Activated CD4-positive, alpha-beta memory T cell treated with anti-CD3 and anti-CD28 coated beads, Interleukin-2, amount 10 ng/mL, durations not matched to agents 7 days and 5 days (primary cell): Measurements from ENCODE around the gene PPP2R1A. TPM values are rescaled to one million over a fixed set of nuclear protein-coding genes. Genes with fewer than 3 reads are reported as not detected.

Experiments
- CTCF ChIA-PET: fragments of 350-600 bp; sonication (Branson Sonifier 250); formaldehyde crosslinking; loops from one replicate; lab custom pipeline; 2021; ENCODE audit warnings: antibody characterized with exemption, inconsistent platforms; lab: Charles Lee
- POLR2A ChIA-PET: fragments of 350-600 bp; sonication (Branson Sonifier 250); formaldehyde crosslinking; loops from one replicate; lab custom pipeline; 2021; ENCODE audit warnings: antibody characterized with exemption; lab: Charles Lee
- DNase-seq: peaks from one replicate; pipeline ENCODE4 v3.0.0-alpha.2; 2020
- H3K27ac Mint-ChIP-seq: one replicate; pipeline ENCODE4 v1.8.0; 2021; ENCODE audit warnings: mild to moderate bottlenecking, mixed read lengths
- H3K27me3 Mint-ChIP-seq: one replicate; pipeline ENCODE4 v1.8.0; 2021; ENCODE audit warnings: mixed read lengths
- H3K36me3 Mint-ChIP-seq: one replicate; pipeline ENCODE4 v1.8.0; 2021; ENCODE audit warnings: low read depth, mixed read lengths
- H3K4me1 Mint-ChIP-seq: one replicate; pipeline ENCODE4 v1.8.0; 2021; ENCODE audit warnings: mixed read lengths
- H3K4me3 Mint-ChIP-seq: one replicate; pipeline ENCODE4 v1.8.0; 2021; ENCODE audit warnings: mild to moderate bottlenecking, mixed read lengths
- H3K9me3 Mint-ChIP-seq: one replicate; pipeline ENCODE4 v1.8.0; 2021; ENCODE audit warnings: mixed read lengths
- total RNA-seq, 2 experiments: library from RNA; stranded (reverse); gene quantifications; one replicate each; pipeline ENCODE4 v1.2.3, GENCODE V29; 2021

PPP2R1A gene
- total RNA-seq, 2 experiments from 2014 or later = 203 to 209 TPM

DNA sequence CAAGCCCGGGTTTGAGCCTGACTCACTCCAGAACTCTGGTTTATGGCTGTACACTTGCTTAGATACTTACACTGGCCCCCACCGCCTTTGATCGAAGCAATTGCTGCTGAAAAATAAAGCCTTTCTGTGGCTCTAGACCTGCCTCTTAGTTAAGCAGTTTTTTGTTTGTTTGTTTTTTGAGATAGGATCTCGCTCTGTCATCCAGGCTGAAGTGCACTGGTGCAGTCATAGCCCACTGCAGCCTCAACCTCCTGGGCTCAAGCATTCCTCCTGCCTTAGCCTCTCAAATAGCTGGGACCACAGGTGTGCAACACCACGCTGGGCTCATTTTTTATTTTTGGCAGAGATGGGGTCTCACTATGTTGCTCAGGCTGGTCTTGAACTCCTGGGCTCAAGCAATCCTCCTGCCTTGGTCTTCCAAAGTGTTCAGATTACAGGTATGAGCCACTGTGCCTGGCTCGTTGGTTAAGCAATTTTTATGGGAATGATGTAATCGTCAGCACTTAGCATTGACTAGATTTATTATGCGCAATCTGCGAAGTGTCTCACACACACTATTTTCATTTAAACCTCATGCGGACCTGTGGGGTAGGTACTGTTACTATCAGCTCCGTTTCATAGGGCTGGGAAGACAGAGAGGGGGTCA, 22.2 kb downstream of the PPP2R1A start:
- POLR2A ChIA-PET = no interaction called here

DNA sequence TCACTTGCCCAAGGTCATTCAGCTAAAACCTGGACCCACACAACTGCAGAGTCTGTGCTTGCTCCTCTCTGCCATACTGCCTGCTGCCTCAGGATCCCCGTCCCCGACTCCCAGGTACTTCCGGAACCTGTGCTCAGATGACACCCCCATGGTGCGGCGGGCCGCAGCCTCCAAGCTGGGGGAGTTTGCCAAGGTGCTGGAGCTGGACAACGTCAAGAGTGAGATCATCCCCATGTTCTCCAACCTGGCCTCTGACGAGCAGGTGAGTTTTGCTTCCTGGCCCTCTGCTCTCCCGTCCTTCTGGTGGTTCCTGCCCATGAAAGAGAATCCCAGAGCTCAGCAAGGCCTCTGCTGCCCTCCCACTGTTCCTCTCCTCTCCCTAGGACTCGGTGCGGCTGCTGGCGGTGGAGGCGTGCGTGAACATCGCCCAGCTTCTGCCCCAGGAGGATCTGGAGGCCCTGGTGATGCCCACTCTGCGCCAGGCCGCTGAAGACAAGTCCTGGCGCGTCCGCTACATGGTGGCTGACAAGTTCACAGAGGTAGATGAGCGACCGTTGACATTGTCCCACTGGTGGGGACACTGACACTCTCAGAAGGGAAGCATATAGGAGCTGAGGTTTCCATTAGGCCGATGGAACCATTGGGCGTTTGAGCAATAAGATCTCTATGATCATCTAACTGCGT, 22.9 kb downstream of the PPP2R1A start:
- peaks cover 81% of the 10 kb centered on the region for H3K36me3 Mint-ChIP-seq
- no peaks in the 10 kb centered on the region for H3K9me3 Mint-ChIP-seq
- ChIA-PET POLR2A (interaction anchor here (0.6 kb wide), 1 partner anchor 23 kb away, joined by 3 read pairs; no protein-coding TSS in a partner anchor), CTCF (interaction anchor here (1.1 kb wide), 1 partner anchor 24 kb away, joined by 5 read pairs; no protein-coding TSS in a partner anchor)
- no peak overlapping the region for H3K27ac Mint-ChIP-seq
- DNase-seq = no peak
- H3K4me1 Mint-ChIP-seq = no peaks in the 10 kb centered on the region
- H3K4me3 Mint-ChIP-seq = no peak overlapping the region
- H3K27me3 Mint-ChIP-seq = no peaks in the 10 kb centered on the region

More for the DNA sequence above, 22.2 kb downstream of the PPP2R1A start:
- CTCF ChIA-PET = interaction anchor here (1.1 kb wide), 1 partner anchor 23 kb away, joined by 5 read pairs; no protein-coding TSS in a partner anchor
- no peak for DNase-seq
- H3K4me3 Mint-ChIP-seq = no peak overlapping the region
- no peaks in the 10 kb centered on the region for H3K4me1 Mint-ChIP-seq
- no peak overlapping the region for H3K27ac Mint-ChIP-seq
- no peaks in the 10 kb centered on the region for H3K9me3 Mint-ChIP-seq
- H3K36me3 Mint-ChIP-seq = peaks cover 80% of the 10 kb centered on the region
- no peaks in the 10 kb centered on the region for H3K27me3 Mint-ChIP-seq

DNA sequence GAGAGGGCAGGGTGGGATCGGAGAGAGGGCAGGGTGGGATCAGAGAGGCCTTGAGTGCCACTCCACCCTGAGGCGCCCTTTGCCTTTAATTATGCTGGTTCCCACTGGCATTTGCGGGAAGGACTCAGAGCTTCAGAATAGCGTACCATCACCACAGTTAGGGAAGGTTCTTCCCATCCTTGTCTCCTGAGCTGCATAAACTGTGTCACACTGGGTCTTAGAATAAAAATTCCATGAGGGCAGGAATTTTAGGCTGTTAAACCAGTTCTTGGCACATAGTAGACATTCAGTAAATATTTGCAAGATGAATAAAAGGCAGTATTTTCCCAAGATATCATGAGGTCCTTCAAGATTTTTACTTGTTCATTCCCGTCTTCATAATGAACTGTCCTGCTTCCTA, 24.4 kb downstream of the PPP2R1A start:
- POLR2A ChIA-PET = no interaction called here
- Mint-ChIP-seq H3K4me3 (no peak overlapping the region), H3K27ac (no peak overlapping the region), H3K36me3 (peaks cover 84% of the 10 kb centered on the region), H3K9me3 (no peaks in the 10 kb centered on the region), H3K4me1 (no peaks in the 10 kb centered on the region), H3K27me3 (no peaks in the 10 kb centered on the region)
- CTCF ChIA-PET = no interaction called here
- no peak for DNase-seq

DNA sequence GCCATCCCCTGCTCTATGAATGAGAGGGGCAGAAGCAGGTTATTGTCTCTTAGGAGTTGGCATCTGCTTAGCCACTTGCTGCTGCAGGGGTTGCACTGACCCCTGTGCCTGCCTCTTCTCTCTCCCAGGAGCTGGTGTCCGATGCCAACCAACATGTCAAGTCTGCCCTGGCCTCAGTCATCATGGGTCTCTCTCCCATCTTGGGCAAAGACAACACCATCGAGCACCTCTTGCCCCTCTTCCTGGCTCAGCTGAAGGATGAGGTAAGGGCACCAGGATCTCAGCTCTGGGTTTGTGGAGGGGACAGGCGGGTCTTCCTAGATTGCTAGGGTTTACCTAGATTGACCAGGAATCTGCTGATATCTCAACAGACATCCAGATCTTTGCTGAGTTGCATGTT, 26.5 kb downstream of the PPP2R1A start:
- no peak overlapping the region for H3K27ac Mint-ChIP-seq
- no peaks in the 10 kb centered on the region for H3K27me3 Mint-ChIP-seq
- peaks cover 88% of the 10 kb centered on the region for H3K36me3 Mint-ChIP-seq
- no peak for DNase-seq
- H3K4me1 Mint-ChIP-seq = no peaks in the 10 kb centered on the region
- no peaks in the 10 kb centered on the region for H3K9me3 Mint-ChIP-seq
- POLR2A ChIA-PET = no interaction called here
- no peak overlapping the region for H3K4me3 Mint-ChIP-seq
- CTCF ChIA-PET = no interaction called here

DNA sequence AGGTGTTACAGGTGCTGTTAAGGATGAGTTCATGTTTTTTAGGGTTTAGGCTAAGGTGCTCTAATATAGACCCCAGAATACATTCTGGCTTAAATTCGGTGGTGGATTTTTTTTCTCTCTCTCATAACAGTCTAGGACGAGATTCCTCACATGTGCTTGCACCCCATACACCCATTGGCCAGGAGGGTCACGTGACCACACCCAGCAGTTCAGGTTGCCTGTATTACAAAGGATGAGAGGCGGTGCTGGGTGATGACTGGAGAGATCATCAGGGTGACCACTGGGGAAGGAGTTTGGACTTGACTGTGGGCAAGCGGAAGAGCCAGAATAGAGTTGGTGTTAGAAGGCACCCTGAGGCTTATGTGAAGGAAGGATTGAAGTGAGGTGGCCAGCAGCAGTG, 27.7 kb downstream of the PPP2R1A start:
- H3K4me3 Mint-ChIP-seq = no peak overlapping the region
- H3K36me3 Mint-ChIP-seq = peaks cover 88% of the 10 kb centered on the region
- CTCF ChIA-PET = no interaction called here

DNA sequence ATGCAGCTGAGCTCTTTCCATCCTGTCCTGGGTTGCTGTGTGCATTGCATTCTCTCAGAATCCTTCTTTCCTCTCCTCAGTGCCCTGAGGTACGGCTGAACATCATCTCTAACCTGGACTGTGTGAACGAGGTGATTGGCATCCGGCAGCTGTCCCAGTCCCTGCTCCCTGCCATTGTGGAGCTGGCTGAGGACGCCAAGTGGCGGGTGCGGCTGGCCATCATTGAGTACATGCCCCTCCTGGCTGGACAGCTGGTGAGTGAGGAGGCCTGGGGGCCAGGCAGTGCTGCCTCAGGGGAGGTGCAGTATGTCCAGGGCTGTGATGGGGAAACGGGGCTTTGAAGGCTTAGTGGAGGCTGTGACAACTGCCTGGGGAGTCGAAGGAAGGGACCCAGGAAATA, 29.8 kb downstream of the PPP2R1A start:
- ChIA-PET POLR2A (no interaction called here), CTCF (interaction anchor here (1.0 kb wide), 1 partner anchor 18 kb away, joined by 3 read pairs; no protein-coding TSS in a partner anchor)
- H3K27ac Mint-ChIP-seq = no peak overlapping the region
- peaks cover 2% of the 10 kb centered on the region for H3K9me3 Mint-ChIP-seq
- H3K36me3 Mint-ChIP-seq = peaks cover 89% of the 10 kb centered on the region
- H3K27me3 Mint-ChIP-seq = no peaks in the 10 kb centered on the region
- H3K4me1 Mint-ChIP-seq = no peaks in the 10 kb centered on the region
- DNase-seq = no peak
- no peak overlapping the region for H3K4me3 Mint-ChIP-seq

More for the DNA sequence above, 27.7 kb downstream of the PPP2R1A start:
- Mint-ChIP-seq H3K9me3 (no peaks in the 10 kb centered on the region), H3K27me3 (no peaks in the 10 kb centered on the region), H3K27ac (no peak overlapping the region), H3K4me1 (no peaks in the 10 kb centered on the region)
- DNase-seq = no peak
- POLR2A ChIA-PET = no interaction called here

DNA sequence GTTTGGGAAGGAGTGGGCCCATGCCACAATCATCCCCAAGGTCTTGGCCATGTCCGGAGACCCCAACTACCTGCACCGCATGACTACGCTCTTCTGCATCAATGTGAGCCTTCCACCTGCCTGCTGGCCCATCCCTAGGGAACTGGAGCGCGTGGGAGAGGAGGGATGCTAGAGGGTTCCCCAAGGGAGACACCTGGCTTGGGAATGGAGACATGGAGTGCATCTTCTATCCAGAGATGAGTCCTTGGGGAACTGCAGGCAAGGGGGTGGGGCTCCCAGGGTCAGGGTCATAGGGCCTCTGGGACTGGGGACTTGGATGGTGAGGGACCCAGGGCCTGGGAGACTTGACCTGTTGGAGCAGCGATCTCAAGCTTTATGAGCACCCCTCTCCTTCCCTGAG, 31.2 kb downstream of the PPP2R1A start:
- peaks cover 2% of the 10 kb centered on the region for H3K9me3 Mint-ChIP-seq
- no peak overlapping the region for H3K27ac Mint-ChIP-seq
- H3K4me1 Mint-ChIP-seq = no peaks in the 10 kb centered on the region
- peaks cover 91% of the 10 kb centered on the region for H3K36me3 Mint-ChIP-seq
- H3K27me3 Mint-ChIP-seq = no peaks in the 10 kb centered on the region
- DNase-seq = no peak
- ChIA-PET POLR2A (no interaction called here), CTCF (interaction anchor here (0.6 kb wide), 1 partner anchor 811 kb away, joined by 5 read pairs; no protein-coding TSS in a partner anchor)
- H3K4me3 Mint-ChIP-seq = no peak overlapping the region

DNA sequence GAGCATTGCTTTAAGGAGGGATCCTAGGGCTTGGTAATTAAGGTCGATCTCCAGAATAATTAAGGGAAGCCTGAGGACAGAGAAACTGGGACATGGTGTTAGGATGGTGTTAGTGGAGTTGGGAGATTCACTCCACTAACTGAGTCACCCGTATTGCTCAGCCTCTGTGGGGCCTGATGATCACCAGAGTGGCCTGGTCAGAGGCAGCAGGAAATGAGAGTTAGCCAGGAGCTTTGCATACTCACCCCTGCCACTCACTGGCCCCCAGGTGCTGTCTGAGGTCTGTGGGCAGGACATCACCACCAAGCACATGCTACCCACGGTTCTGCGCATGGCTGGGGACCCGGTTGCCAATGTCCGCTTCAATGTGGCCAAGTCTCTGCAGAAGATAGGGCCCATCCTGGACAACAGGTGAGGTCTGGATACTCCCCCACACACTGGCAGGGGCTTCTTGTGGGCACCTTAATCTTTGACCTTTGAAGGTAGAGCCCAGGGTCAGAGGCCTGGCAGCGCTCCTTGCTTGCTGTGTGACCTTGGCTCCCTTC, 32.1 kb downstream of the PPP2R1A start:
- no peak for DNase-seq
- Mint-ChIP-seq H3K9me3 (peaks cover 2% of the 10 kb centered on the region), H3K27me3 (no peaks in the 10 kb centered on the region), H3K4me3 (no peak overlapping the region), H3K4me1 (peaks cover 5% of the 10 kb centered on the region), H3K27ac (no peak overlapping the region), H3K36me3 (peaks cover 94% of the 10 kb centered on the region)
- ChIA-PET POLR2A (no interaction called here), CTCF (no interaction called here)

DNA sequence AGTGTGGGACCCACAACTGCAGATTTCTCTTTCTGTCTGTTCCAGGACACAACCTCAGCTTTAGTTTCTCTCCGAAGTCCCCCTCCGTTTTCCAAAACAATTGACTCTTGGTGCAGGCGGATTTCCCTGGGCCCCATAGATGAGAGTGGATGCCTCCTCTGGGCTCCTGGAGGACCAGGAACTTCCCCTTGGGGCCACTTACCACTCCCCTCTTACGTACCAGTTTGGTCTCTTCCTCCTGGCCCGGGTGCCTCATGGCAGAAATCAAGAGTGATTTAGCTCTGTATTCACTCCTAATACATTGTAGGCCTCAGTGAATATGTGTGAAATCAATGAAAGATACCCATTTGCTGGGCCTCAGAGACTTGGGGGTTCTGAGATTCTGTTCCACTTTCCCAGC, 34.4 kb downstream of the PPP2R1A start:
- Mint-ChIP-seq H3K4me3 (no peak overlapping the region), H3K9me3 (peaks cover 9% of the 10 kb centered on the region), H3K27me3 (no peaks in the 10 kb centered on the region), H3K36me3 (peaks cover 96% of the 10 kb centered on the region), H3K27ac (no peak overlapping the region), H3K4me1 (peaks cover 12% of the 10 kb centered on the region)
- no peak for DNase-seq
- POLR2A ChIA-PET = no interaction called here
- CTCF ChIA-PET = no interaction called here

DNA sequence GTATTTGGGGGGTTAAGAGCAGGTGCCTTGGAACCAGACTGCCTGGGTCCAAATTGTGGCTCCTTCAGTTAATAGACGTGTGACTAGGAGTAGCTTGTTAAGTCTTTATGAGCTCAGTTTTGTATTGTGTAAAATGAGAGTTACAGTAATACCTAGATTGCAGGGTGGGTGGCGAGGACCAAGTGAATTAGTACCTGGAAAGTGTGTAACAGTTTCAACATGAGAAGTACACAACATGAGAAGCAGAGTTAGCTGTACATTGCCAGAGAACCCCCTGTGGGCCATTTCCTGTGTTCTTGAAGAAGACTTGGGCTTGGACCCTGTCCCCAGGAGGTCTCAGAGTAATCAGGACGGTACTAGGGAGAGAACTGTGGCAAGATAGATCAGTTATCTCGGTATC, 36.8 kb downstream of the PPP2R1A start:
- POLR2A ChIA-PET = no interaction called here
- DNase-seq = no peak

DNA sequence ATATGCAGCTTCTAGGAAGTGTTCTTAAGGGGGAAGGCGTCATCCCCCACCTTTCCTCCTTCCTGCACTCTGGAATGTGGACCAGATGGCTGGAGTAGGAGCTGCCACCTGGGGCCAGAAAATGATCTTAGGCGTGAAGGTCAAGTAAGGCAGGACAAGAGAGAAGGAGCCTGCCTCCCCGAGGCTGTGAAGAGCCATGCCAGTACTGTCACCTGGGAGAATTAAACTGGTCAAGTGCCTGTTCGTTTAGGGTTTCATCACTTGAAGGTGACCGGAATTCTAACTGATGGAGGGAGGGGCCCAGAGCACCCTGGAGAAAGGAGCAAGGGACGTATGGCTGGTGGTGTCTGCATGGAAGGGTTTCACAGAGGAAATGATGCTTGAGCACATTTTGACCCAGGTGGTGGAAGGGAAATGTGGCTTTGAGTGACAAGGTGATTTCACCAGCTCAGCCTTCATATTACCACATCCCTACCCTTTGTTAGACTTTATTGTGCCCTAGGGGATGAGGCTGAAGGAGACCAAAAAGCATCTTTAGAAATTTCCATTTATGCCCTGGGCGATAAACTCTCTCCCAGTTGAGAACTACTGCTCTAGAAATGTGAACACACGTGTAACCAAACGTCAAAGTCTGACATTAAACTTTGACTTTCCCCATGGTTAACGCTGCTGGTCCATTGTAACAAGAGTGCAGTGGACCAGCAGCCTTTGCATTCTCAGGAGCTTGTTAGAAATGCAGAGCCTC, 37.5 kb downstream of the PPP2R1A start:
- ChIA-PET CTCF (interaction anchor here (1.0 kb wide), 1 partner anchor 10 kb away, joined by 3 read pairs; no protein-coding TSS in a partner anchor), POLR2A (no interaction called here)
- no peak for DNase-seq
- no peak overlapping the region for H3K4me3 Mint-ChIP-seq
- H3K27me3 Mint-ChIP-seq = no peaks in the 10 kb centered on the region
- H3K36me3 Mint-ChIP-seq = peaks cover 87% of the 10 kb centered on the region
- H3K9me3 Mint-ChIP-seq = peaks cover 9% of the 10 kb centered on the region
- no peak overlapping the region for H3K27ac Mint-ChIP-seq
- peaks cover 12% of the 10 kb centered on the region for H3K4me1 Mint-ChIP-seq

More for the DNA sequence above, 36.8 kb downstream of the PPP2R1A start:
- Mint-ChIP-seq H3K9me3 (peaks cover 9% of the 10 kb centered on the region), H3K4me3 (no peak overlapping the region), H3K36me3 (peaks cover 91% of the 10 kb centered on the region), H3K27me3 (no peaks in the 10 kb centered on the region), H3K27ac (no peak overlapping the region), H3K4me1 (peaks cover 12% of the 10 kb centered on the region)
- CTCF ChIA-PET = interaction anchor here (1.0 kb wide), 1 partner anchor 11 kb away, joined by 3 read pairs; no protein-coding TSS in a partner anchor

DNA sequence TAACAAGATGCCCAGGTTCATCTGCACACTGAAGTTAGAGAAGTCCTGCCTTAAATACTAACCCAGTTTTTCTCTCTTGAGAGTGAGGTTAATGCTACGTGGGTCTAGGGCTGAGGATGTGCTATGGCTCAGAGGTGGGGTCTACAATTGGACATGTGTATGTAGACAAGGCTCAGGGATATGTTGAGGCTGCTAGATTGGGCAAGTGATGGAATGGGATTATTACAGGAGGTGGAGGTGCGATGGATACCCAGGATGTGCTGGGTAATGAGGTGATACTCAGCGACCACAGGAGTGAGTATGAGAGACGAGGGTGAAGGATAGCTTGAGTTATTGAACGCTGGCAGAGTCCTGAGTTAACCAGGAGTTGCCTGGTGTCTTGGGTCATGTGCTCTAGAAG, 38.1 kb downstream of the PPP2R1A start:
- H3K27me3 Mint-ChIP-seq = no peaks in the 10 kb centered on the region
- CTCF ChIA-PET = no interaction called here
- H3K9me3 Mint-ChIP-seq = peaks cover 9% of the 10 kb centered on the region
- DNase-seq = no peak
- no peak overlapping the region for H3K27ac Mint-ChIP-seq
- H3K36me3 Mint-ChIP-seq = peaks cover 81% of the 10 kb centered on the region
- H3K4me3 Mint-ChIP-seq = no peak overlapping the region
- peaks cover 12% of the 10 kb centered on the region for H3K4me1 Mint-ChIP-seq
- POLR2A ChIA-PET = no interaction called here

DNA sequence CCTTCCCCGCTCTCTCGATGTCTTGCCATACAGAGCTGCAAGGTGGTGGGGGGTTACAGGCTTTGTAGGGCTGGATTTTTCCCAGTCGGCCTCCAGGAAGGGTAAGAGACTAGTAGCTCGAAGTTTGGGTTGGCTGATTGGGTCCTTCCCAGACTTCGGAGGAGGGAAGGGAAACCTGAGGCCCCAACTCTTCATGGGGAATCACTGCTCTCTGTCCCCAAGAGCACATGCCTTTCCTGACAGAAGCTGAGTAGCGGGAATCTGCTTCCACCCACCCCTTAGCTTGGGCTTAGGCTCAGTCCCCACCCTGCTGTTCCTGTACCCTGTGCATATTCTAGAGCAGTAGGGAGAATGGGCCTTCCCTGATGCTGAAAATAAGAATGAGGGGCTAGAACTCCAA, 39.7 kb downstream of the PPP2R1A start:
- no peak overlapping the region for H3K27ac Mint-ChIP-seq
- H3K9me3 Mint-ChIP-seq = peaks cover 7% of the 10 kb centered on the region
- peaks cover 66% of the 10 kb centered on the region for H3K36me3 Mint-ChIP-seq
- H3K27me3 Mint-ChIP-seq = no peaks in the 10 kb centered on the region
- H3K4me1 Mint-ChIP-seq = peaks cover 12% of the 10 kb centered on the region
- no peak overlapping the region for H3K4me3 Mint-ChIP-seq
- DNase-seq = no peak
- ChIA-PET POLR2A (no interaction called here), CTCF (no interaction called here)
